Adrenal gland (tissue), 5 donors: ENCODE measurements around the gene HEG1.

ENCODE experiments used
- POLR2A ChIP-seq, 2 donors: fragments of 450-650 bp; IDR thresholded peaks; one replicate each; pipeline ENCODE4 v1.6.1; 2017; ENCODE audit warnings: antibody characterized with exemption in 2 of 2, mild to moderate bottlenecking in 2 of 2, moderate library complexity in 1 of 2
- TF ChIP-seq, protein P1 (sequence below), 6 experiments: fragments of 450-650 bp in 4 of 6; fragments of 200-600 bp in 2 of 6; sonication (generic) in 1 of 6; IDR thresholded peaks; 1 replicate in 5 of 6; 2 replicates in 1 of 6; pipeline versions ENCODE4 v1.5.1 to v1.8.0; 2016 to 2021; ENCODE audit warnings: antibody characterized with exemption in 6 of 6, mild to moderate bottlenecking in 2 of 6, moderate library complexity in 1 of 6
- donor health status: DM: no; HTN: no; CAD: no.

- TF ChIP-seq, protein P1, sequence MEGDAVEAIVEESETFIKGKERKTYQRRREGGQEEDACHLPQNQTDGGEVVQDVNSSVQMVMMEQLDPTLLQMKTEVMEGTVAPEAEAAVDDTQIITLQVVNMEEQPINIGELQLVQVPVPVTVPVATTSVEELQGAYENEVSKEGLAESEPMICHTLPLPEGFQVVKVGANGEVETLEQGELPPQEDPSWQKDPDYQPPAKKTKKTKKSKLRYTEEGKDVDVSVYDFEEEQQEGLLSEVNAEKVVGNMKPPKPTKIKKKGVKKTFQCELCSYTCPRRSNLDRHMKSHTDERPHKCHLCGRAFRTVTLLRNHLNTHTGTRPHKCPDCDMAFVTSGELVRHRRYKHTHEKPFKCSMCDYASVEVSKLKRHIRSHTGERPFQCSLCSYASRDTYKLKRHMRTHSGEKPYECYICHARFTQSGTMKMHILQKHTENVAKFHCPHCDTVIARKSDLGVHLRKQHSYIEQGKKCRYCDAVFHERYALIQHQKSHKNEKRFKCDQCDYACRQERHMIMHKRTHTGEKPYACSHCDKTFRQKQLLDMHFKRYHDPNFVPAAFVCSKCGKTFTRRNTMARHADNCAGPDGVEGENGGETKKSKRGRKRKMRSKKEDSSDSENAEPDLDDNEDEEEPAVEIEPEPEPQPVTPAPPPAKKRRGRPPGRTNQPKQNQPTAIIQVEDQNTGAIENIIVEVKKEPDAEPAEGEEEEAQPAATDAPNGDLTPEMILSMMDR (IDR thresholded peaks at IDR 0.05): no peak
- TF ChIP-seq POLR2A (IDR thresholded peaks at IDR 0.05): no peak
Measured at GRCh38 chr3:125105116-125105515, 49.3 kb upstream of the HEG1 start.
